ENCODE results near the gene TNS1.

The TNS1 gene

DNA sequence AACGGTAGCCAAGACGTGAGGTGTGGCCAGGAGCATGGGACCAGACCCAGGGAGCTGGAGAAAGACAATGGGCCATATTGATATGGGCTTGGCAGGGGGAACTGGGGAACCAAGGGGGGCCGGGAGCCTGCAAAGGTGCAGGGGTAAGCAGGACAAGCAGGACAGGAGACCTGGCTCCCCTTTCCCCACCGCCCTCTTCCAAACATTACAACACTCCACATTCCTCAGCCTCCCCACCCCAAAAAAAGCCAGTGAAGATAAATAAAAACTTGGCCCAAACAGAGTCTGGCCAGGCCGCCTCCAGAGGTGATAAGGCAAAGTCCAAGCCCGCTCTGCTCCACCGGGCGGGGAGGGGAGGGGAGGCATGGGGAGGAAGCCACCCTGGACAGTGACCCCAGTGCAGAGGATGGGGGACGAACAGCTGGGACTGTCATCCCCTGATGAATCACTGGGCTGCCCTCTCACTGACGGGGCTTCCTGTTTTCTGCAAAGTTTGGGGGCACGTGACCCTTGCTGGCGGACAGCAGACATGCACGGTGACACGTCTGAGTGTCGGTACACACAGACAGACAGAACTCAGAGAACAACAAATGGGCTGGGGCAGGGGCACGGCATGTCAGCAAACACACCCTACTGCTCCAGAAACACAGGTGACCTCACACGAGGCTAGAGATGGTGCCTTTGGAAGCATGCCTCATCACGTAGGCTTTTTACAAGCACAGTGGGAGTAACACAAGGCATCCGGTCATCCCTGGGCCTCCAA, 100.2 kb downstream of the TNS1 start:
- peak; percentile 65 for ATAC-seq (ENCODE audit: low read depth)
- H3K27ac ChIP-seq (ENCODE audit: poor library complexity, severe bottlenecking) = peak overlapping the region; percentile 49

DNA sequence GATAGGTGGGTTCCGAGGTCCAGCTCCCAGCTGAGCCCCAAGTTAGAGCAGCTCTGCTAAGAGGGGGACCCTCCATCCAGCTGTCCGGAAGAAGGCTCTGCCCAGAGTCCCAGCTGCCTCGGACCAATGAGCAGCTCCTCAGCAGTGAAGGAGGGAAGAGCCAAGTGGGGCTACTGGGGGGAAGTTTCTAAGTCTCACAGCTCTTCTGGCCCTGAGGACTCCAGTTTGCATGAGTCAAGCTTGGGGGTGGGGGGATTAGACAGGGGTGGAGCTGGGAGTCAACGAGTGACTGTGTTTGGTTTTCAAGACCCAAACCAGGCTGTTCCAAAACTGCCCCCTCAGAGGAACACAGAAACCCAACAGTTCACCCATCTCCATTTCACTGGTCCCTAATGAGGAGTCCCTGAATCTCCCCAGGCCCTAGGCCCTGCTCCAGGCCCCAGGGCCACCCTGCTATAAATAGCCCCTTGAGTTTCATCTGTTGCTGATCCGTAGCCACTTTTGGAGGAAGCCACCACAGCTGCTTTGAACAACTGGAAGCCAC, 100.9 kb downstream of the TNS1 start:
- ATAC-seq (ENCODE audit: low read depth) (no peak), DNase-seq (ENCODE audit: low spot score) (no peak)
- H3K36me3 ChIP-seq (ENCODE audit: low read depth) = no peaks in the 10 kb centered on the region
- H3K4me1 ChIP-seq (ENCODE audit: insufficient read depth, poor library complexity, severe bottlenecking) = peaks cover 14% of the 10 kb centered on the region
- TF ChIP-seq, protein P1, sequence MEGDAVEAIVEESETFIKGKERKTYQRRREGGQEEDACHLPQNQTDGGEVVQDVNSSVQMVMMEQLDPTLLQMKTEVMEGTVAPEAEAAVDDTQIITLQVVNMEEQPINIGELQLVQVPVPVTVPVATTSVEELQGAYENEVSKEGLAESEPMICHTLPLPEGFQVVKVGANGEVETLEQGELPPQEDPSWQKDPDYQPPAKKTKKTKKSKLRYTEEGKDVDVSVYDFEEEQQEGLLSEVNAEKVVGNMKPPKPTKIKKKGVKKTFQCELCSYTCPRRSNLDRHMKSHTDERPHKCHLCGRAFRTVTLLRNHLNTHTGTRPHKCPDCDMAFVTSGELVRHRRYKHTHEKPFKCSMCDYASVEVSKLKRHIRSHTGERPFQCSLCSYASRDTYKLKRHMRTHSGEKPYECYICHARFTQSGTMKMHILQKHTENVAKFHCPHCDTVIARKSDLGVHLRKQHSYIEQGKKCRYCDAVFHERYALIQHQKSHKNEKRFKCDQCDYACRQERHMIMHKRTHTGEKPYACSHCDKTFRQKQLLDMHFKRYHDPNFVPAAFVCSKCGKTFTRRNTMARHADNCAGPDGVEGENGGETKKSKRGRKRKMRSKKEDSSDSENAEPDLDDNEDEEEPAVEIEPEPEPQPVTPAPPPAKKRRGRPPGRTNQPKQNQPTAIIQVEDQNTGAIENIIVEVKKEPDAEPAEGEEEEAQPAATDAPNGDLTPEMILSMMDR (IDR thresholded peaks at IDR 0.05; ENCODE audit: poor library complexity, severe bottlenecking) = no peak
- H3K27ac ChIP-seq (ENCODE audit: poor library complexity, severe bottlenecking) = peak overlapping the region; percentile 49
- no peaks in the 10 kb centered on the region for H3K9me3 ChIP-seq (ENCODE audit: severe bottlenecking)
- no peak overlapping the region for H3K4me3 ChIP-seq (ENCODE audit: severe bottlenecking)
- no peaks in the 10 kb centered on the region for H3K27me3 ChIP-seq (ENCODE audit: insufficient read depth, poor library complexity, severe bottlenecking)

More for the DNA sequence above, 100.2 kb downstream of the TNS1 start:
- no peak for DNase-seq (ENCODE audit: low spot score)
- no peaks in the 10 kb centered on the region for H3K9me3 ChIP-seq (ENCODE audit: severe bottlenecking)
- H3K4me1 ChIP-seq (ENCODE audit: insufficient read depth, poor library complexity, severe bottlenecking) = peaks cover 14% of the 10 kb centered on the region
- no peak overlapping the region for H3K4me3 ChIP-seq (ENCODE audit: severe bottlenecking)
- TF ChIP-seq, protein P1 (IDR thresholded peaks at IDR 0.05; ENCODE audit: poor library complexity, severe bottlenecking) = no peak
- no peaks in the 10 kb centered on the region for H3K36me3 ChIP-seq (ENCODE audit: low read depth)
- no peaks in the 10 kb centered on the region for H3K27me3 ChIP-seq (ENCODE audit: insufficient read depth, poor library complexity, severe bottlenecking)

DNA sequence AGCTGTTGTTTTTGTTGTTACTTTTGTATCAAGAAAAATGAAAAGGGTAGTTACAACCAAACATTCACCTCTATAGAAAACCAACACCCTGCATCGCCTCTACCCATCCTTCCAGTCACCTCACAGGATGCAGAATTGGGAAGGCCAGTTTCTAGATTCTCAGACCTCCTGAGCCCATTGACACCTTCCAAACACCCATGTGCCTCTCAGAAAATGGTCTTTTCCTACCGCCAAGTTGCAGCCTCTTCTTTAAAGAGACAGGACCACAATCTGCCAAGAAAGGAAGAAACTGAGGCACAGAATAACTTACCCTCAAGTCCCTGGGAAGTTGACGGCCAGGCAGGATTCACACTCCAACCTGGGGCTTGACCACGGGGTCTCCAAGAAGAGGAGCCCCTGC, 101.4 kb downstream of the TNS1 start:
- DNase-seq (ENCODE audit: low spot score) (no peak), ATAC-seq (ENCODE audit: low read depth) (no peak)
- Histone ChIP-seq H3K27me3 (ENCODE audit: insufficient read depth, poor library complexity, severe bottlenecking) (no peaks in the 10 kb centered on the region), H3K36me3 (ENCODE audit: low read depth) (no peaks in the 10 kb centered on the region), H3K4me3 (ENCODE audit: severe bottlenecking) (no peak overlapping the region), H3K4me1 (ENCODE audit: insufficient read depth, poor library complexity, severe bottlenecking) (peaks cover 14% of the 10 kb centered on the region), H3K9me3 (ENCODE audit: severe bottlenecking) (no peaks in the 10 kb centered on the region), H3K27ac (ENCODE audit: poor library complexity, severe bottlenecking) (no peak overlapping the region)
- TF ChIP-seq, protein P1 (IDR thresholded peaks at IDR 0.05; ENCODE audit: poor library complexity, severe bottlenecking) = no peak

DNA sequence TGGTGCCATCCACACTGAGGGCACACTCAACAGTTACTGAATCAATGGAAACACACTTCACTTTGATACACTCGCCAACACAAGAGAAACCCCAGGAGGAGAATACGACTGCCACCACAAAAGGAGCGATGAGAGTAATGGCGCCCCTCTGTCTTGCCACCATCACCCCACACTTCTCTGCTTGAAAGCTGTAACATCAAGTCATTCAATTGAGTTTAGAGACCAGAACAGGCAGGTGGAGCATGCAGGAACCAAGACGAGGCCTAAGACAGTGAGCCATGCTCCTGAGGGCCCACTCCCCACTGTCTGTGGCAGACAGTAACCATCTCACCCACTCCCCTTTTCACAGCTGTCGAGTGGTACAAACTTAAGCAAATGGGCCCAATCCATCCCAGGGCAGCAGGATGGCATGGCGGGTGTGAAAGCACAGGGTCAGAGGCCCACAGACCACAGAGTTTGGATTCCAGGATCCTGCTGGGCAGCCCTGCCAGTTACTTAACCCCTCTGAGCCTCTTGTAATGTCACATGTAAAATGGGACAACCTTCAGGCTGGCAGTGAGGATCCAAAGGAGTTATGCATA, 101.9 kb downstream of the TNS1 start:
- H3K36me3 ChIP-seq (ENCODE audit: low read depth) = no peaks in the 10 kb centered on the region
- H3K27ac ChIP-seq (ENCODE audit: poor library complexity, severe bottlenecking) = no peak overlapping the region
- no peaks in the 10 kb centered on the region for H3K27me3 ChIP-seq (ENCODE audit: insufficient read depth, poor library complexity, severe bottlenecking)
- H3K9me3 ChIP-seq (ENCODE audit: severe bottlenecking) = no peaks in the 10 kb centered on the region
- TF ChIP-seq, protein P1 (IDR thresholded peaks at IDR 0.05; ENCODE audit: poor library complexity, severe bottlenecking) = no peak
- ATAC-seq (ENCODE audit: low read depth) = no peak
- no peak for DNase-seq (ENCODE audit: low spot score)
- H3K4me3 ChIP-seq (ENCODE audit: severe bottlenecking) = no peak overlapping the region
- H3K4me1 ChIP-seq (ENCODE audit: insufficient read depth, poor library complexity, severe bottlenecking) = peaks cover 14% of the 10 kb centered on the region

Measured in RWPE2 (cell line).